Lower lobe of right lung (tissue), 2 donors: ENCODE measurements around the gene MYLK4. TPM values are rescaled to one million over a fixed set of nuclear protein-coding genes. Genes with fewer than 3 reads are reported as not detected.

Experiments used
- ATAC-seq, 2 donors: fragments of 200-7000 bp; cut with Tn5 transposase; one replicate each; pipeline ENCODE4 v1.9.1; 2020 to 2022; ENCODE audit warnings: mild to moderate bottlenecking in 2 of 2, moderate library complexity in 2 of 2
- DNase-seq: peaks from one replicate; pipeline ENCODE4 v3.0.0-alpha.2; 2020
- H3K27ac ChIP-seq: fragments of 200-600 bp; one replicate; pipeline ENCODE4 v1.8.0; 2022
- H3K27me3 ChIP-seq: fragments of 200-600 bp; one replicate; pipeline ENCODE4 v1.8.0; 2022; ENCODE audit warnings: low read depth
- H3K36me3 ChIP-seq: fragments of 200-600 bp; one replicate; pipeline ENCODE4 v1.8.0; 2022; ENCODE audit warnings: mild to moderate bottlenecking
- H3K4me1 ChIP-seq: fragments of 200-600 bp; one replicate; pipeline ENCODE4 v1.8.0; 2022
- H3K4me3 ChIP-seq: fragments of 200-600 bp; one replicate; pipeline ENCODE4 v1.8.0; 2022; ENCODE audit warnings: mild to moderate bottlenecking
- H3K9me3 ChIP-seq: fragments of 200-600 bp; one replicate; pipeline ENCODE4 v1.8.0; 2022
- CTCF ChIP-seq: fragments of 200-600 bp; IDR thresholded peaks from one replicate; pipeline ENCODE4 v1.8.0; 2022; ENCODE audit warnings: antibody characterized with exemption, mild to moderate bottlenecking
- intact Hi-C: fragments of 100-400 bp; cut with DNase I; formaldehyde crosslinking; loops from one replicate; pipeline ENCODE4 v1.11.0; 2022
- total RNA-seq: library from RNA; stranded (reverse); fragmentation: NEBNext Ultra II Directional; extraction: Animal tissue kit (Norgen Biotek cat#: 25700); gene quantifications from one replicate; pipeline ENCODE4 v1.2.1, GENCODE V29; 2021
- donor health status: DM: no; HTN: yes; CAD: no; lungs with severe emphysema.

The MYLK4 gene
- total RNA-seq, 1 donor from 2014 or later, result 0.56 TPM

- no peak for TF ChIP-seq CTCF
- H3K27me3 ChIP-seq, result no peaks in the 10 kb centered on the region
- DNase-seq, result no peak
- peaks cover 7% of the 10 kb centered on the region for H3K4me1 ChIP-seq
- intact Hi-C loops, result no loop called here
- H3K36me3 ChIP-seq, result no peaks in the 10 kb centered on the region
- no peaks in the 10 kb centered on the region for H3K9me3 ChIP-seq
- ATAC-seq, result no peak
- H3K4me3 ChIP-seq, result no peak overlapping the region
- H3K27ac ChIP-seq, result no peak overlapping the region
These were observed 1.1 kb upstream of the MYLK4 start for GRCh38 chr6:2751871-2752270.

- DNase-seq (no peak), ATAC-seq (peak; percentile 56 to 67)
- Histone ChIP-seq H3K4me1 (peaks cover 7% of the 10 kb centered on the region), H3K27ac (no peak overlapping the region), H3K27me3 (no peaks in the 10 kb centered on the region), H3K9me3 (no peaks in the 10 kb centered on the region), H3K4me3 (no peak overlapping the region), H3K36me3 (no peaks in the 10 kb centered on the region)
- intact Hi-C loops, result no loop called here
- peak; percentile 91 for TF ChIP-seq CTCF
These were observed 637 bp downstream of the MYLK4 start for GRCh38 chr6:2749969-2750600.

- no peaks in the 10 kb centered on the region for H3K36me3 ChIP-seq
- DNase-seq, result no peak
These were observed 2.5 kb downstream of the MYLK4 start for GRCh38 chr6:2748183-2748582.

GRCh38 chr6:2746557-2747061 lies 4.1 kb downstream of the MYLK4 start:
- H3K9me3 ChIP-seq, result no peaks in the 10 kb centered on the region
- TF ChIP-seq CTCF, result no peak
- H3K4me3 ChIP-seq, result no peak overlapping the region
- no peak for DNase-seq
- H3K27ac ChIP-seq, result no peak overlapping the region
- no peaks in the 10 kb centered on the region for H3K36me3 ChIP-seq
- intact Hi-C loops, result no loop called here
- ATAC-seq, result no peak
- H3K4me1 ChIP-seq, result peaks cover 7% of the 10 kb centered on the region
- no peaks in the 10 kb centered on the region for H3K27me3 ChIP-seq

More at GRCh38 chr6:2748183-2748582, 2.5 kb downstream of the MYLK4 start:
- Histone ChIP-seq H3K27me3 (no peaks in the 10 kb centered on the region), H3K4me1 (peaks cover 7% of the 10 kb centered on the region), H3K9me3 (no peaks in the 10 kb centered on the region), H3K4me3 (no peak overlapping the region), H3K27ac (no peak overlapping the region)
- ATAC-seq, result no peak
- no peak for TF ChIP-seq CTCF
- intact Hi-C loops, result no loop called here

GRCh38 chr6:2745246-2745645 lies 5.5 kb downstream of the MYLK4 start:
- no peak overlapping the region for H3K27ac ChIP-seq
- intact Hi-C loops, result no loop called here
- no peak for ATAC-seq
- no peak for DNase-seq
- no peak overlapping the region for H3K4me3 ChIP-seq
- no peak for TF ChIP-seq CTCF
- H3K27me3 ChIP-seq, result no peaks in the 10 kb centered on the region
- H3K9me3 ChIP-seq, result no peaks in the 10 kb centered on the region
- H3K4me1 ChIP-seq, result peaks cover 7% of the 10 kb centered on the region
- H3K36me3 ChIP-seq, result no peaks in the 10 kb centered on the region
